ENCODE results near the gene SMIM22.

DNA sequence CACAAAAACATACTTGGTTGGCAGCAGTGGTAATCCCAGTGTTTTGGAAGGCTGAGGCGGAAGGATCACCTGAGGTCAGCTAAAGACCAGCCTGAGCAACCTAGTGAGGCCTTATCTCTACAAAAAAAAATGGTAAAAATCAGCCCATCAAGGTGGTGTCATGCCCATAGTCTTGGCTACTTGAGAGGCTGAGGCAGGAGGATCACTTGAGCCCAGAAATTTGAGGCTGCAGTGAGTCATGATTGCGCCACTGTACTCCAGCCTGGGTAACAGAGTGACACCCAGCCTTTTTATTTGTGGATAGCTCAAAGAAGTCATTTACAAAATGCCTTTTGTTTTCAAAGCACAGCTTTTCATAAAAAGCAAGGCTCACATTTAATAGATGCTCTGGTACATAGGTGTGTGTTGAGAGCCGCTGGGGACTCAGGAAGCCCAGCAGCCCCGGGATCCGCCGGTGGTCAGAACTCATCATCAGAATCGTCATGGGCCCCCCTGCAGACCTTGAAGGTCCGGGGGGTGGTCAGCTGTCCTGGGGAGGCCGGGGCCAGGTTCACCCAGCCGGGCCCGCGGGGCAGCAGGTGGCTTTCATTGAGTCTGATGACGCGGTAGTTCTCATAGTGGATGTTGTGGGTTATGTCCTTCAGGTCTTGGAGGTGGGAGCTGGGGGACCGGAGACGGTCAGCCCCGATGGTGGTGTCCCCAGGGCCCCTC lies 17.7 kb upstream of the SMIM22 start:
- TF ChIP-seq, protein P1, sequence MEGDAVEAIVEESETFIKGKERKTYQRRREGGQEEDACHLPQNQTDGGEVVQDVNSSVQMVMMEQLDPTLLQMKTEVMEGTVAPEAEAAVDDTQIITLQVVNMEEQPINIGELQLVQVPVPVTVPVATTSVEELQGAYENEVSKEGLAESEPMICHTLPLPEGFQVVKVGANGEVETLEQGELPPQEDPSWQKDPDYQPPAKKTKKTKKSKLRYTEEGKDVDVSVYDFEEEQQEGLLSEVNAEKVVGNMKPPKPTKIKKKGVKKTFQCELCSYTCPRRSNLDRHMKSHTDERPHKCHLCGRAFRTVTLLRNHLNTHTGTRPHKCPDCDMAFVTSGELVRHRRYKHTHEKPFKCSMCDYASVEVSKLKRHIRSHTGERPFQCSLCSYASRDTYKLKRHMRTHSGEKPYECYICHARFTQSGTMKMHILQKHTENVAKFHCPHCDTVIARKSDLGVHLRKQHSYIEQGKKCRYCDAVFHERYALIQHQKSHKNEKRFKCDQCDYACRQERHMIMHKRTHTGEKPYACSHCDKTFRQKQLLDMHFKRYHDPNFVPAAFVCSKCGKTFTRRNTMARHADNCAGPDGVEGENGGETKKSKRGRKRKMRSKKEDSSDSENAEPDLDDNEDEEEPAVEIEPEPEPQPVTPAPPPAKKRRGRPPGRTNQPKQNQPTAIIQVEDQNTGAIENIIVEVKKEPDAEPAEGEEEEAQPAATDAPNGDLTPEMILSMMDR (IDR thresholded peaks at IDR 0.05; ENCODE audit: insufficient read depth, low read depth, low read length): no peak
- TF ChIP-seq EZH2 (IDR thresholded peaks at IDR 0.05; ENCODE audit: insufficient read depth, low read length): no peak
